GM19239 (cell line): Measurements from ENCODE around the gene SPOCK1.

Experiments used
- DNase-seq: peaks from one replicate; pipeline ENCODE4 v3.0.0; 2011; ENCODE audit warnings: low spot score; ENCODE audit not compliant: insufficient read length
- FAIRE-seq: peaks from 2 replicates; lab custom pipeline; 2011; peaks lifted over from hg19 to GRCh38; lab: Jason Lieb, UNC

Gene SPOCK1

DNA sequence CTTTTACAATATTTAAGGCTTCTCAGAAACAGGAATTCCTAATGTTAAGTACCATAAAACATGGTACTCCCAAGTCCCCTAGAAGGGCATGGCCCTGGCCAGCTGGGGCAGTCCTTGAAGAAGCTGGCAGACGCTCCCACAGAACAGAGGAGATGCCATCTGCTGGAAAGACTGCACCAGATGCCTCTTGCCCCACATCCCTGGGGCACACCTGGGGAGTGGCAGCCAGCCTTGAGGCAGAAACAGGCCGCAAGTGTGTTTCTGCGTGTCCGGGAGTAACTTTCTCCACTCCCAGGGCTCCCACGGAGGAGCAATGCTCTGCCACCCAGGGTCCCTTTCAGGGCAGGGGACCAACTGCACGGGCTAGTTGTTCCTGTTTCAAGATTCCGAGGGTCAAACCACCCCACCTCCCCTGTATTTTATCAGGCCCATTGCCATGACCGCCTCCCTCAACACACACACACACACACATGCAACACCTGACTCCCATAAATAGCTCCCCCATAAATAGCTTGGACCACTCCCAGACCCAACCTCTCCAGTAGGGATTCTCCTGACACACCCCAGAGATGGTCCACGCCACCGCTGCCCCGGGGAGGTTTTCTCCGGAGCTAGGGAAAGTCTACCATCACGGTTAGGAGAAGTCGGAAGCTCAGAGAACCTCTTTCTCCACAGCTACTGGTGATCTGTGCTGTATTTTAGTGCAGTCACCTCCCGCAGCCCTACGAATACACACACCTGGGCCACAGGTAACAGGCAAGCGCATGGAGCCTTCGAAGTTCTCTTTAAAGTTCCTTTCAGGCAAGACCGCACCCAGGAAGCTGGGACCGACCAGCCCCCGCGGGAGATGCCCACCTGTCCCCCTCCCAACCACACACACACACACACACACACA, 1.5 kb downstream of the SPOCK1 start:
- FAIRE-seq (no peak), DNase-seq (no peak)

DNA sequence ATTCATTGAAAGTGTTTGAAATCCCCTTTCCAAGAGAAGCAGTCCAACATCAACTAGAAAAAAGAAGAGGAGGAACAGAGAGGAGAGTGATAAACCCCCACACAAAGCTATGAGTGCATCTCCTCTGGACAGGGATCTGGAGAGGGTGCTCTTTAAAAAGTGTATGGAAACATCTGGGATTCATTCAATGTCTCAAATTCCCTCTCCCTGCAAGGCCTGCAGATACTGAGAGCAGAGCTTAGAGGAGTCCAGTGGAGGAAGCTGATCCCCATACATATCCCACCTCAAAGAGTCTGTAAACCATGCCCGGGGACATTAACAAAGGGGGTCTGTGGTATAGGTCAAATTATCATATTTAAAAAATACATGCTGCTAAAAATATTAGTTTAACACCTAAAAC, 2.2 kb downstream of the SPOCK1 start:
- FAIRE-seq (no peak), DNase-seq (no peak)

DNA sequence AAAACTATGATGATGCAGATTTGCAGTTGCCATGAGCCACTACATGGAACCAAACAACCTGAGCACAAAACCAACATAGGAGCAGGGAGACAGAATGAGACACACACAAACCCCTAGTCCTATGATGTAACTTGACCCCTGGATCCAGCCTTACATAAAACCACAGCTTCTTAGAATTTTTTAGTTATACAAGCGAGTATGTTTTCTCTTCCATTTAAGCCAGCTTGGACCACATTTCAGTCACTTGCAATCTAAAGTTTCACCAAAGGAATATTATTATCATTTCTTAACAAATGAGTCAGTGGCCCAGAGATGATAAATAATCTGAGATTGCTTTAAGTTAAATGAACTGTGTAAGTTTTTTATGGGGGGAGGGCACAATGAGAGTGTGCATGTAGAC, 6.8 kb downstream of the SPOCK1 start:
- no peak for DNase-seq
- FAIRE-seq, result no peak

DNA sequence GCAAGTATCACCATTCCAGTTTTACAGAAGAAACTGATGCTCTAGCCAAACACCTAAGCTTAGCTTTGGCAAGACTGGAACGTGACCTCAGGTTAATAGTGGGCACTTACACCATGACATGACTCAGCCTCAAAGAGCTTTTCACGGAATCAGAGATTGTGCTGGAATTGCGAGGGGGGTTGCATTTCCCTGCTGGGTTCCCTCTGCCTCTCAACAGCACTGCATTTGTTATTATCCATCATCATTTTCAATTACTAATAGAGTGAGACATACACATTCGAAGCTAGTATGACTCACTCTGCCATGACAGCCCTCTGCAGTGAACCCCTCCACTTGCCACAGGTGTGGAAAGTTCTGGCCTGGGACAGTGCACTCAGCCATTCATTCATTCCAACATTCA, 8.0 kb downstream of the SPOCK1 start:
- no peak for FAIRE-seq
- no peak for DNase-seq

DNA sequence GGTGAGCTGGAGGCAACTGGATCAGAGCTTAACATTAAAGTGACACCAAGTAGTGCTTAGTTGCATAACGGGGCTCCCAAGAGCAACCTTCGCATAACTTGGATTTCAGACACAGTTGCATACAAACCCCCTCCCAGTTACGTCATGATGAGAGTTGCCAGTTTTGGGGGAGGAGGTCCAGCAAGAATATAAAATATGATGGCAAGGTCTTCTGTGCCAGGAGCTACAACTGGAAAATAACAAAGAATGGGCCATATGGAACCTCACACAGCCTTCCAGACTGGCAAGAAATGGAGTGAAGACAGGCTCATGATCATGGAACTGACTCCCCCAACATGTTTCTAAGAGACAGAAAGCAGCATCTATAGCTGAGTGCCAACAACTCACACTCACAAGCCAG, 8.5 kb downstream of the SPOCK1 start:
- DNase-seq, result no peak
- no peak for FAIRE-seq

DNA sequence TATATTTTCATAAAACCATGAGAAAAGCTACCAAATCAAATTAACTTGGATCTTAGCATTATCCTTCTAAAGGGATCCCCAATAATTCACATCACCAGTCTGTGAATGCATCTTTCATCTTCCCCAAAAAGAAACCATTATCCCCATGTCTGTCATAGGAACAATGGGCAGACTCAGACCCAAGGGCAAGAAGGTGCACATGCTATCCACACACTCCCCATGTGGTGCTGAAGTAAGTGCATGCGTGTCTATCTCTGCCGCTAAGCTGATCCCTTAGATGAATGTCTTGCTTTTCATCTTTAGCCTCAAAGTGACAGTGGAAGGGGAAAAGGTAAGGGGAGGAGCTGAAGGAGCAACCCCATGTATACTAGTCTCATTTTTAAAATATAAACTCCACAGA, 10.2 kb downstream of the SPOCK1 start:
- DNase-seq, result no peak

DNA sequence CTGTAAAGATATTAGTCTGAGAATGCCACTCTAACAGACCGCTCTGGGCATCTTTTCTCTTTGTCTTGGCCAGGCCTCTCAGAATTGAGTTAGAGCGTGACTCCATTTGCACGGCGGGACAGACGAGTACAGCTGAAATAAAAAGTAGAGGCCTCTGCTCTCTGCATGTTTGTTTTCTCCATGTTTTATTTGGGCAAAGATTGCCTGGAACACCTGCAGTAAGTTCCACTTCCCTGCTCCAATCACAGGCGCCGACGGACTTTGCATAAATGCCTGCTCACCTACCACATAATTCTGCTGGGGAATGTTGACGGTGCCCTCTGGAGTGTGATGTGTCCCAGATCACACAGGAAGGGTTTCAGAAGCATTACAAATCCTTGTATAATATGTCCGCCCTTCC, 10.6 kb downstream of the SPOCK1 start:
- FAIRE-seq (no peak), DNase-seq (no peak)

More for the DNA sequence above, 10.2 kb downstream of the SPOCK1 start:
- FAIRE-seq, result no peak

DNA sequence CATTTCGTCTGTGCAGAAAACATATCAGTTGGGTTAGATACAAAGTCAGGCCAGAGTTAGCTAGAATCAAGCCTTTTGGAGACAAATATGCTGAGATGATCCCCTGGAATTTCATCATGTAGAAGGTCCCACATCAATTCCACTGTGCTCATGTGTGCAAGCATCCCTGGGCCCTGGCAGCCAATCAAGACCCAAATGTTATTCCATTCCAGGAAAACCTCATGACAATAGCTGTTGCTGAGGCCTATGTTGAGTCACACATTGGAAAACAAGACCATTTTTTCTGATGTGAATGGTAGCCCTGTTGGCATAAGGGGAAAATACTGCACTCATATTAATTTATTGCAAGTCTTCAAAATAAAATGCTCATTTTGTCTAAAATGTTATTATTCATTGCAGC, 11.5 kb downstream of the SPOCK1 start:
- DNase-seq (no peak), FAIRE-seq (no peak)

DNA sequence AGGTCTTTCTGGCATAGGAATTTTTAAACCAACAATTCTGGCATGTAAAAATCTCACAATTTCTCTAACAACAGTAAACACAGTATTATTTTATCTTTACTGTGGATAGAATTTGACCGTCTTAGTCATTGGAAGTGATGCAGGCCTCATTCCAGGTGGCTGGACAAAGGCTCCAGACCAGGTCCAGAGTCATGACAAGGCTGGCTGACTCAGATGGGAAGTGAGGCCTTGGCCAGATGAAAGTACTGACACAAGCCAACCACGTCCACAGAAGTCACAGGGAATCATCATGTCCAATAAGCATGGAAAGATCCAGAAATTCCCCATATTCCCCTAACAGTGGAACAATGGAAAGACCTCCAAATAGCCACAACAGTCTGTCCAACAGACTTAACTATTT, 12.4 kb downstream of the SPOCK1 start:
- no peak for FAIRE-seq
- no peak for DNase-seq

DNA sequence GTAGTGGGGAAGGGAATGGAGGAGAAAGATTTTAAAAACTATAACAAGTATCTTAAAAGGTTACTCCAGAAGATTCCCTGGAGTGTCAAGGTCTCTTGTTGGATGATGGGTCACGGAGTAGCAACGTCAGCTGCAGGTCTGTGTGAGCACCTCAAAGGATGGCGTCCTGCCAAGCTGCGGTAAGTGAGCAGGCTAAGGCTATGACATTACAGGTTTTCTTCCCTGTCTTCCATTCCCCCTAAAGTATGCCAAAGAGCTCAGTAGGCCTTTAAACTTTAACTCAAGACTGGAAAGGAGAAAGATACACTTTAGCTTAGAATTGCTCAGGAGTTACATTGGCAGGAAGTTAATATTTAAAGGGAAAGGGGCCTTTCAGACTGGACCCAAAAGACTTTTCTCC, 17.5 kb downstream of the SPOCK1 start:
- DNase-seq (no peak), FAIRE-seq (no peak)

DNA sequence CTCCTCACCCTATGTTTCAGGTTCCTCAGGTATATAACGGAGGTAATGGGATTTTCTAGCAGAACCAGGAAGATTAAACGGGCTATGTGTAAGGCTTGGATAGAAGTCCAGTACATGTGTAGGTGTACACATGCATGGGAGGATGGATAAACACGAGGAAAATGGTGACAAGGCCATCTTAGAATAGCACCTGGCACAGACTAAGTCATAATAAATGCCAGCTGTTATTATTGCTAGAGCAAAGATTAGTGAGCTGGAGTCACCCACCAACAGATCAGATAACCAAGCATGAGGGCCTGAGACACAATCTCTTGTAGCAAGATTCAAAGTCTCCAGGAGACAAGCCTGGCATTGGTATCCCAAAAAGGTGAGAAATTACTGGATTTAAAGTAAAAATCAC, 21.1 kb downstream of the SPOCK1 start:
- DNase-seq, result no peak
- no peak for FAIRE-seq

DNA sequence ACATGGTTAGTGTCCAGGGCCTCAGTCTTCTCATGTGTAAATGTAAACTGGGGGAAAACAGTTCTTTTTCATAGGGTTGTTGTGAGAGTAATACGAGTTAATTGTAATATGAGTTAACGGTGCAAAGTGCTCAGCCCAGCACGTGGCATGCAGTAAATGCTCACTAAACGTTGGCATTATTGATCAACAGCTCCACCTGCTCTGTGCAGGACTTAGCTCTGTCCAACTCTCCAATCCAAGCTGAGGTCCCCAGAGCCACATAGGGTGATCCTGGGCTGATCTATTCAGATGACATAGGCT, 28.3 kb downstream of the SPOCK1 start:
- DNase-seq (no peak), FAIRE-seq (no peak)

DNA sequence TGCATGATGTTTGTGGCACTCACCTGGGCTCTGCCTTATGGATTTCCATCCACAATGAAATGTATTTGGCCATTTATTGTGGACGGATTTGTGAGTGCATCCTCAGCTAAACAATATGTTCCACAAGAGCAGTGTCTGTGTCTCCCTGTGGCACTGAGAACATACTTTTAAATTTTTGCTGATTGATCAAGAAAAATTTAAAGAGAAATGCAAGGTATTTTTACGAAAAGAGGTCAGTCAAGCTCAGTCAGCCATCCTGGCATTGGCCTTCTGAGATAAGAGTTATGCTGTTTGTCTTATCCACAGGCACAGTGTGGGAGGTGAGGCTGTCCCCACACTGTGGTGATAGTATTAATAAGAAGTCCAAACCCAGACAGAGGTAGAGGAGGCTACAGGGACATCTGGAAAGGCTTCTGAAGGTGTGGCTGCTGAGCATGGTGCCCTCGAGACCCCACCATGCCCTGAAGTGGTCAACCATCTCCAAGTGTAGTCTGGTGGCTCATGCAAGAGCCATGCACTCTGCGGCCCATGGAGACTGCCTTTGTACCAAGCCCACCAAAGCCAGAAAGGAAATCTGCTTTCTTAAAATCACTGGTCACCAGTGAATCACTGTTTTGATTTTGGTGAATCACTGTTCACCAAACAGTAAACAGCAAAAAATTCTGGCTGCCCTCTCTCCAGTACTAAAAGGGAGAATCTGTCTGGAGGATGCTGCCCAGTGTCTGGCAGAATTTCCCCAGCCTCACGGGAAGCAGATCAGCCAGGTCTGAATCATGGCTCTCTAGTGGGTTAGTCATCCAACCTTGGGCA, 28.8 kb downstream of the SPOCK1 start:
- no peak for FAIRE-seq
- DNase-seq, result no peak

DNA sequence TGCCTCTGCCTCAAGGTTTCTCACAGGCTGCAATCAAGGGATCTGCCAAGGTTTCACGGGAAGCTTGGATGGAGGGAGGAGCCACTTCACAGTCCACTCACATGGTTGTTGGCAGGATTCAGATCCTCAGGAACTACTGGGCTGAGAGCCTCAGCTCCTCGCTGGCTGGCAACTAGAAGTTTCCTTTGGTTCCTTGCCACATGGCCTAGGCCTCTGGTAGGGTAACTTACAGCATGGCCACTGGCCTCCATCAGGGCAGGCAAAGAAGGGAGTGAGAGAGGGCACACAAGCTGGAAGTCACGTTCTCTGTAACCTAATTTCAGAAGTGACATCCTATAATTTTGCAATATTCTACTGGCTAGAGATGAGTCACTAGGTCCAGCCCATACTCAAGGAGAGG, 32.2 kb downstream of the SPOCK1 start:
- FAIRE-seq, result no peak

DNA sequence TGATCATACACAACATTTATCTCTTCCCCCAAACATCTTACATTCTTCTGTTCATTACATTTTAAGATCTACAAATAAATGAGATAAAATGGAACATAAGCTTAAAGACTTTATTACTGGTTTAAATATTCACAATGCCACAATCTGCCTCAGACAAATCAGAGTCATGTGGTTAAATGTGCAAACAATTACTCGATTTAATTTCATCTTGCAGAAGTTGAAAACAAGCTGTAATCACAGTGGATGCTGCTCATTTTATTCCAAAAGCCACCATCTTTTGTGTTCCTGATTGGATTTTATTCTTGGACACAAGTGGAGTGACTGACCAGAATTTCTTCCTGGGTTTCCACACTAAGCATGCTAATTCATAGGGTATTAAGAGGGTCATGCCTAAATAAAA, 33.2 kb downstream of the SPOCK1 start:
- FAIRE-seq (no peak), DNase-seq (no peak)

More for the DNA sequence above, 32.2 kb downstream of the SPOCK1 start:
- no peak for DNase-seq

DNA sequence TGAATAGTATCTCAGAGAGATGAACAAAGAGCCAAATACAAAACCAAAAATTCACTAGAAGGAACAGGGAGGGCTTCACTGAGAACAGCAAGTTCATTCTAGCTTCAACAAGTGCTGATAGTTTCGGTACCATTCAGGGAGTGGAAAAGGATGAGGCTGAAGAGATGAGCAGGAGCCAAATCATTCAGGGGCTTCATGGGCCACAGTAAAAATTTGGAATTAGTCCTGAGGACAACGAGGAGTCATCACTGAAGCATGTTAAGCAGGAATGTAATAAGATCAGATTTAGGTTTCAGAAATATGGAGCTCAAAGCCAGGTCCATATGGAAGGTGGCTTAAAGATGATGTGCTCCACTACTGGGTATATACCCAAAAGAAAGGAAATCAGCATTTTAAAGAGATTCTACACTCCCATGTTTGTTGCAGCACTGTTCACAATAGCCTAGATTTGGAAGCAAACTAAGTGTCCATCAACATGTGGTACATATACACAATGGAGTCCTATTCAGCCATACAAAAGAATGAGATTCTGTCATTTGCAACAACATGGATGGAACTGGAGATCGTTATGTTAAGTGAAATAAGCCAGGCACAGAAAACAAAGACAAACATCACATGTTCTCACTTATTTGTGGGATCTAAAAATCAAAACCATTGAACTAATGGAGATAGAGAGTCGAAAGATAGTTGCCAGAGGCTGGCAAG, 36.2 kb downstream of the SPOCK1 start:
- FAIRE-seq (no peak), DNase-seq (no peak)

DNA sequence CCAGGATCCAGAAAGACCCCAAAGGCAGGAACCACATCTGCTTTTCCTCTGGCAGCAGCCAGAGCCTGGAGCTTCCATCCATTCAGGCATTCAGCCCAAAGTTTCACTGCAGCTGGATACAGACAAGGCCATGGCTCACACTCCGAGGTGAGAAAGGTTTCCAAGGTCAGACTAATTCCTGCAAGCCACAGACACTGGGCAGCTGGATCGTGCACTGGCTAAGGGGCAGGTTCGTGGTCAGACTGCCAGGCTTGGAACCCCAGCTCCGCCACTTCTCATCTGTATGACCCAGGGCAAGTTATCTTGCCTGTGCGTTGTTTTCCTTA, 36.9 kb downstream of the SPOCK1 start:
- no peak for FAIRE-seq
- DNase-seq, result no peak

DNA sequence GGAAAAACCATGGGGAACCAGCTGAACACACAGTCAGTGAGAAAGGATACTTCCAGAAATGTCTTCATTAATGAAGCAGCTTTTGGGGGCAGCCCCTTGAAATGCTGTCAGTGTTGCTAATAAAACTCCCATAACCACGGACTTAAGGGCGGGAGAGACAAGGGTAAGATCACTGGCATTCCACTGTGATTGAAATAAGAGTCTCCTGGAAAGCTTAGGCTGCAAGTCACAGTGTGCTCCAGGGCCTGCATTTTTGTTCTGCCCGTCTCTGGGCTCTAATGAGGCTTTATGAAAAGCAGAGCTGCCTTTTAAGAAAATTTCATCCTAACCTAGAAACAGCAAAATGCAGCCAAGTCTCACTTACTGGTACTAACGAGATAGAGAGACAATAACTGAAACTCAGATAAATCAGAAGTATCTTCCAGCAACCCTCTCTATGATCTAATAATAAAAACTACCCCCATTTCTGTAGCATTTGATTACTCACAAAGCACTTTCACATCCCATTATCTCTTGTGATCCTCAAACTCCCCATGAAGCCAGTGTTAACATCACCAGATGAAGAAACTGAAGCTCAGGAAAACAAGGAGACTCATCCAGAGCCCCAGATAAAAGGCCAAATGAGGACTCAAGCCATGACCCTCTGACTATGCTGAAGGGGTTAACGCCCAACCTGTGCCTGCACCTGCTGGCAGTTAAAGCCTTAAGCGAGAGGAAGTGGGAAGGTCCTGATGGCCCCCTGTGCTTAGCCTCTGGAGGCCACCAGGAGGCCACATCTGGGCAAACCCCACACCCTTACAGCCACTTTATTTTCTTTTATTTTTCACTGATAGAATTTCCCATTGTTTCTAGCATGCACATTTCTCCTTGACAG, 37.5 kb downstream of the SPOCK1 start:
- DNase-seq, result no peak

DNA sequence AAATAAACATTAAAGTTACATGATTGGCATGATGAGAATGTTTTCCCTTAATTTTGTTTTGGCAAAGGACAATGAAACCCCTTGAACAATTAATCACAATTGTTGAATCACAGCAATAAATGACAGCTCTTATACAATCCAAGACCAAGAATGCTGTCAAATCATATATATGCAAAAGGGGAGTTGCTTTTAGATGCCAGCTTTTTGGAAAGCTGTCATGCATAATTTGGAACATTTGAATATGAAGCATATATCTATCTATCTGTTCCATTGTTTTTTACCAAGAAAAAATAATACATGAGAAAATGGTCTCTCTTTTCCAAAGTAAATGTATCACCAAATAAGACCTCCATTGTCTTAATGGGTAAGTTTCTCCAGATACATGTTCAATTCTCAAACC, 44.5 kb downstream of the SPOCK1 start:
- FAIRE-seq (no peak), DNase-seq (no peak)

More for the DNA sequence above, 37.5 kb downstream of the SPOCK1 start:
- FAIRE-seq, result no peak

DNA sequence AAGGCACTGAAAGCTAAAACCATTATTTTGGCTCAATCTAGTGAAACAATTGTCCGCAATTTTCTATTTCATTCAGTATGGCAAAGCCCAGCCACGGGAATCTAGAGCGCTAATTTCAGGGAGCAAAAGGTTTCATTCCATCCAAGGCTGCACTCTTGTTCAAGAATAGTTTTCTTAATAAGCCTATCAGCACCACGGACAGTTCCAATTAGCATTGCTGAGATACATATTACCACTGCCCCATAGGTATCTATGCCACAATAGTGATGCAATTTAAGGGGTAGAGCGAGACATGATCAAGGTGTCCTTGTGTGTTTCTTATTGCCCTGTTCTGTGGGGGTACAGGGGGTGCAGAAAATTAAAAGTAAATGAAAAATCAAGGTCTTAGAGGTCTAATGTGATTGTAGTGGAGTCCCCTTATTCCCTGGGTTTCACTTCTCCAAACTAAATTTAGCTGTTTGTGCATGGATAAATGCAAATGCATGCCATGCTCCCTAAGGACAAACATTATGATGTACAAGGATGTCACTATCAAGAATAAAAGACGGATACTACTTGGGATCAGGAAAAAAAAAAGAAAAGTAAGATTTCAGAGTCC, 45.5 kb downstream of the SPOCK1 start:
- DNase-seq, result no peak
- no peak for FAIRE-seq
